ENCODE measurements around the gene SPTBN1. TPM values are rescaled to one million over a fixed set of nuclear protein-coding genes. Genes with fewer than 3 reads are reported as not detected.

The SPTBN1 gene
- total and polyA plus RNA-seq, 9 of the 15 experiments (the other 6 are each of a cell fraction or from before 2014, with no cell fraction given) = 8.9 to 66.8 (median 31.4) TPM

DNA sequence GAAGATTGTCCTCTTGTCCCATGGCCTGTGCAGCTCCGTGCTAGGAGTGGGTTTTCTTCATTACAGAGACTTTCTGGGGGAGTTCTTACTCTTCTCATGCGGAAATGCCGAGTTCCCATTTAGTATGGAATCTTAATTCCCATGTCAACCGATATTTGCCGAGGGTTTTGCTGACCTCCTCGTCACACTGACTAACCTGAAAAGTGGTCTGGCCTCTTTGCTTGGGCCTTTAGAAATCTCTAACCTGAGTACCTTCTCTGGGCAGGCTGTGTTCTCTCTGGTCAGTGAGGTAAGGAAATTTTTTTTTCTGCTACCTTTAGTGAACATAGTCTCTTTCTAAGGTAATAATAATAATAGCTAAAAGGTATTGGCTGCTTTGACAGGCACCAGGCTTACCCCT is 256.4 kb downstream of the SPTBN1 start:
- BruUV-seq (replicated peaks) = no TSS peak
- Histone ChIP-seq H3K9me1 (ENCODE audit: control insufficient read depth, insufficient read depth, low read length) (no peaks in the 10 kb centered on the region), H3K4me1 (replicated peaks in 1 of 2; ENCODE audit: control insufficient read depth in 2 of 2, insufficient read depth in 2 of 2, low read length in 2 of 2) (peaks cover 0 to 16% of the 10 kb centered on the region in 2 experiments; a peak in 2 of 5 replicates), H3K79me2 (ENCODE audit: control insufficient read depth, insufficient read depth, low read length) (no peaks in the 10 kb centered on the region), H3K27ac (ENCODE audit: extremely low read depth, low read depth, low read length) (no peak overlapping the region), H2AFZ (ENCODE audit: low read depth, low read length) (no peak overlapping the region), H4K20me1 (replicated peaks; ENCODE audit: control insufficient read depth, insufficient read depth, low read length) (no peaks in the 10 kb centered on the region), H3K4me3 (no peak overlapping the region), H3K36me3 (ENCODE audit: control insufficient read depth, insufficient read depth, low read length) (no peaks in the 10 kb centered on the region), H3K9me3 (replicated peaks; ENCODE audit: control insufficient read depth, insufficient read depth, low read depth, low read length) (no peaks in the 10 kb centered on the region), H3K9ac (ENCODE audit: insufficient read depth in 1 of 2, low read depth in 2 of 2, low read length in 2 of 2) (no peak overlapping the region), H3K27me3 (ENCODE audit: control insufficient read depth in 2 of 2, insufficient read depth in 2 of 2, low read length in 2 of 2) (peaks cover 23 to 26% of the 10 kb centered on the region in 2 experiments; a peak in 4 of 5 replicates), H3K4me2 (ENCODE audit: insufficient read depth, low read length) (no peak overlapping the region)
- intact Hi-C loops (cut with micrococcal nuclease) (no loop called here), in situ Hi-C loops (cut with MboI) (no loop called here)
- FAIRE-seq = no peak
- TF ChIP-seq TAF15 (IDR thresholded peaks at IDR 0.05; ENCODE audit: low read depth, low read length) (no peak), ZKSCAN8 (CRISPR knock-in tag; IDR thresholded peaks at IDR 0.05) (no peak), GATAD2A (IDR thresholded peaks at IDR 0.05) (no peak), TRIM25 (IDR thresholded peaks at IDR 0.05; ENCODE audit: borderline replicate concordance) (no peak), E2F3 (CRISPR knock-in tag; IDR thresholded peaks at IDR 0.05) (no peak), SMARCA5 (IDR thresholded peaks at IDR 0.05) (no peak), SP1 (CRISPR knock-in tag; IDR thresholded peaks at IDR 0.05) (no peak), TEAD1 (CRISPR knock-in tag; IDR thresholded peaks at IDR 0.05) (no peak), DPF2 (IDR thresholded peaks at IDR 0.05) (no peak), NR2F6 (CRISPR knock-in tag; IDR thresholded peaks at IDR 0.05) (no peak), ZNF316 (IDR thresholded peaks at IDR 0.05) (no peak), ADNP (tag; IDR thresholded peaks at IDR 0.05) (no peak), RHOXF2B (CRISPR knock-in tag; conservative IDR thresholded peaks at IDR 0.05) (no peak), ZBTB49 (CRISPR knock-in tag; IDR thresholded peaks at IDR 0.05; ENCODE audit: borderline replicate concordance) (no peak), ERF (CRISPR knock-in tag; IDR thresholded peaks at IDR 0.05) (no peak), ZNF217 (CRISPR knock-in tag; IDR thresholded peaks at IDR 0.05) (no peak), RB1 (IDR thresholded peaks at IDR 0.05; ENCODE audit: low read depth) (no peak)
- no peak for DNase-seq (ENCODE audit: extremely low read depth in 1 of 4, low spot score in 3 of 4)
- ChIA-PET POLR2A (no interaction called here), CTCF (ENCODE audit: low intra/inter-chr PET ratio) (no interaction called here)
- no peak for ATAC-seq
- WGBS (ENCODE audit: insufficient coverage, low coverage, missing lambda C conversion rate) = 6% methylated on average over 6 of the region's 6 CpGs

Measured in K562 (cell line).